AG09309 (cell line): Measurements from ENCODE around the gene SLC9B2.
A peak's percentile ranks its signal among the peaks of the same experiment; 100 is the strongest.

Source experiments
- DNase-seq: peaks from one replicate; pipeline ENCODE4 v3.0.0-alpha.2; 2010; ENCODE audit warnings: low read depth
- H3K4me3 ChIP-seq: 2 replicates; pipeline ENCODE4 v1.5.1; 2011; ENCODE audit warnings: mild to moderate bottlenecking, low read depth, low read length, moderate library complexity; ENCODE audit not compliant: control insufficient read depth
- TF ChIP-seq, protein P1 (sequence below): IDR thresholded peaks from 2 replicates; pipeline ENCODE4 v1.5.1; 2011; ENCODE audit warnings: mild to moderate bottlenecking, low read depth, low read length, inconsistent platforms; ENCODE audit not compliant: insufficient read depth, control insufficient read depth; ENCODE audit errors: missing control alignments

SLC9B2 gene

DNA sequence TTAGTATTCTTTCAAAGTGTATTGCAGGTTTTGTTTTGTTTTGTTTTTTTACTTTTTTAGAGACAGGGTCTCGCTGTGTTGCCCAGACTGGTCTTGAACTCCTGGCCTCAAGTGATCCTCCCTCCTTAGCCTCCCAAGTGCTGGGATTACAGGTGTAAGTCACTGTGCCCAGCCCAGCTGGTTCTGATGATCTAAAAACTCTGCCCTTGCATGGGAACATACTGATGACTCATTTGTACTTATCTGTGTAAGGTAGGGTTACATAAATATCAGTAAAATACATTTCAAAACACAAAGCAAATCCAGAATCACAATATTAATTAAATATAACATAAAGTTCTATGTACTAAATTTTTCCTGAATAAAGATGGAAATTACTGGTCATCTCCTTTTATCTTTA lies 49.7 kb downstream of the SLC9B2 start:
- TF ChIP-seq, protein P1, sequence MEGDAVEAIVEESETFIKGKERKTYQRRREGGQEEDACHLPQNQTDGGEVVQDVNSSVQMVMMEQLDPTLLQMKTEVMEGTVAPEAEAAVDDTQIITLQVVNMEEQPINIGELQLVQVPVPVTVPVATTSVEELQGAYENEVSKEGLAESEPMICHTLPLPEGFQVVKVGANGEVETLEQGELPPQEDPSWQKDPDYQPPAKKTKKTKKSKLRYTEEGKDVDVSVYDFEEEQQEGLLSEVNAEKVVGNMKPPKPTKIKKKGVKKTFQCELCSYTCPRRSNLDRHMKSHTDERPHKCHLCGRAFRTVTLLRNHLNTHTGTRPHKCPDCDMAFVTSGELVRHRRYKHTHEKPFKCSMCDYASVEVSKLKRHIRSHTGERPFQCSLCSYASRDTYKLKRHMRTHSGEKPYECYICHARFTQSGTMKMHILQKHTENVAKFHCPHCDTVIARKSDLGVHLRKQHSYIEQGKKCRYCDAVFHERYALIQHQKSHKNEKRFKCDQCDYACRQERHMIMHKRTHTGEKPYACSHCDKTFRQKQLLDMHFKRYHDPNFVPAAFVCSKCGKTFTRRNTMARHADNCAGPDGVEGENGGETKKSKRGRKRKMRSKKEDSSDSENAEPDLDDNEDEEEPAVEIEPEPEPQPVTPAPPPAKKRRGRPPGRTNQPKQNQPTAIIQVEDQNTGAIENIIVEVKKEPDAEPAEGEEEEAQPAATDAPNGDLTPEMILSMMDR, result no peak
- H3K4me3 ChIP-seq, result no peak overlapping the region
- DNase-seq, result no peak

DNA sequence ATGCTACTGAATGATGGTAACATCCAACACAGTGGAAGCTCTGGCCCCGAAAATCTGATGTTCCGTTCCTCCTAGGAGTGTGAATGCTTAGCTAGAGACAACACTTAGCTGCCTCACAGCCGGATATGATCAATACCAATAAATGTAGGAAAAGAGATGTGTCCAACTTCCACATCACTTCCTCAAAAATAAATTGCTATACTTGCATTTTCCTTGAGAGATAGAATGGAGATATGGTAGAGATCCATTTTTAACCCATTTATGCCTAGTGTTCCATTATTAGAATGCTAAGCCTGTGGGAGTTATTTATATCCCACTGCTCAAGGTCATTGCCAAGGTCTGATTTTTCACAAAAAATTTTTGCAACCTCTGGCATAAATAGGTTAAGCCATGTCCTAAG lies 51.6 kb downstream of the SLC9B2 start:
- TF ChIP-seq, protein P1, result no peak
- H3K4me3 ChIP-seq, result no peak overlapping the region
- DNase-seq, result no peak

DNA sequence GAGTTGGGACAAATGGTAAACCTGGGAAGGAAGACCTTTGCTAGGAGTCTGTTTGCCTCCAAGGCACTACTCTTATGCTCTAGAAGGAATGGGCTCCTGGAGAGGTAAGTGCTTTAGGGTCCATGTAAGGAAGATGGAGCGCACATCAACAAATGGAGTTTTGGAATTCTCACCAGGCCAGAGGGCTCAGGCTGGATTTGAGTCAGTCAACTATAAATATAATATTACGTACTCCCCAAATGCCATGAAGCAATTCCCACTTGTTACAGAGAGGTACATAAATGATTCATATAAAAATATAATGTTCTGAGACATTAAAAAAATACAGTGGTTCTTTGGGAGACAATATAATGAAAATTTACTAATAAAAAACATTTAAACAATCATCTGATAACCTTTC lies 55.4 kb downstream of the SLC9B2 start:
- DNase-seq, result no peak
- H3K4me3 ChIP-seq, result no peak overlapping the region
- TF ChIP-seq, protein P1, result no peak

DNA sequence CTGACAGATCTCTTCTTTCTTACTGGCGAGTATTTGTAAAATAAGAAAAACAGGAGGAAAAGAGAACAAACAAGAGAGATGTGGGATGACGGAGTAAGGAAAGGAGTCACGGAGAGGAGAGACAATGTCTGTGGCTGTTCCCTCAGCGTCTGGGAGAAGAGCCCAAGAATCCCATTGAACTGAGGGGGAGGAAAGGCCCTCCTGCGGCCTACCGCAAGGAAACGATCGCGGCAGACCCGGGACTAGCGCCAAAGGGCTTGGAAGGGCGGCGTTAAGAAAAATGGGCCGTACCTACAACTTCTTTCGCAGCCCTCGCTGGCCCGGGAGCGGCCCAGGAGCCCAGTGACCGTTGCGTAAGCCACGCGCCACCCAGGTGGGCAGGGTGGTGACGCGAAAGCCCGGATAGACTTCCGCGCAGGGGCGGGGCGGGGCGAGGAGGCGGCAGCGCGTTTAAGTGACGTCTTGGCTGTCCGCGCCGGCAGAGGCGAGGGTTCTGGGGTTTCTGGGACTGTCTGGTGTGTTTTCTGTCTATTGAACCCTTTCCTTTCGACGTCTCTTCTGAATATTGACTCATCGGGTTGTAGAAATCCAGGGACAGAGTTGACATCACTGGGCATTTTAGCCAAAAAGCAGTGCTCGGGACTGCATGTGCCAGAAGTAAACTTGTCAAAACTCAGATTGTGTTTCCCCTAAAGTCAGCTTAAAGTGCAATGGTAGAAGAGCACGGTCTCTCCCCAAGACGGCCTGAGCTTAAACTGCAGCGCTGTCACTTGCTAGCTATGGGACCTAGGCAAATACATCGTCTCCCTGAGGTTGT lies 57.0 kb downstream of the SLC9B2 start, which contains the start of gene SLC9B1:
SLC9B1 (minus strand) TSS at position 398 of the 817 bp plus-strand sequence. CDS start 27,994 bp downstream, outside the sequence.
- H3K4me3 ChIP-seq, result peak within 1 kb of the TSS; percentile 49
- peak; percentile 91 for DNase-seq
- TF ChIP-seq, protein P1, result no peak

DNA sequence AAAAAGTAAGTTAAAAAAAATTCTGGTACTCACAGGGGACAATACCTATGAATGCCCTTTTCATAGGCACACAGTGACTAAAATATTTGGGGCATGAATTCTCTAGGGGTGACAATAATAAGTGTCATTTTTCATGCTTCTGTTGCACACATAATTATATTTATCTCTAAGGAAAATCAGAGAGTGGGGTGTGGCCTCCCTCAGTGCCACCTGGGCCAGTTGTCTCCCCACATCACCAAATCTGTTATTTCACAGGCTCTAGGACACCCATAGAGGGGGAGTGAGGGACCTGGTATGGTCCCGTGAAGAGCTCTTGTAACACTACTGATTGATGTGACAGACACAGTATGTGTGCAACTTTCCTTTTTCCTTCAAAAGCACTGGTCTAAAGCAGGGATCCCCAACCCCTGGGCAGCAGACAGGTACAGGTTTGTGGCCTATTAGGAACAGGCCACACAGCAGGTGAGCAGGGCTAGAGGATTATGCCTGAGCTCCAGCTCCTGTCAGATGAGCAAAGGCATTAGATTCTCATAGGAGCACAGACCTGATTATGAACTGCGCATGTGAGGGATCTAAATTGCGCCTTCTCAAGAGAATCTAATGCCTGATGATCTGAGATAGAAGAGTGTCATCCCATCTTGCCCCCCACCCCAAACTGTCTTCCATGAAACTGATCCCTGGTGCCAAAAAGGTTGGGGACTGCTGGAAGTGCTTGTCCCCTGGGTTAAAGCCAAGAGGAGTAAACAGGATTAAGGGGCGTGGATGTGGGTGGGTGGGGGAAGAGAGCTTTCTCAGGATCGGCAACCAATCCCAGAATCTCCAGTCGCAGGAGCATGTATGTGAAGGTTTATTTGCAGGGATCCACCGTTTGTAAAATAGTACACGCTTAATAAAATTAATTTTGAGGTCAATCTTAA lies 57.9 kb downstream of the SLC9B2 start:
- H3K4me3 ChIP-seq, result peak overlapping the region; percentile 49
- DNase-seq, result no peak
- TF ChIP-seq, protein P1, result no peak

DNA sequence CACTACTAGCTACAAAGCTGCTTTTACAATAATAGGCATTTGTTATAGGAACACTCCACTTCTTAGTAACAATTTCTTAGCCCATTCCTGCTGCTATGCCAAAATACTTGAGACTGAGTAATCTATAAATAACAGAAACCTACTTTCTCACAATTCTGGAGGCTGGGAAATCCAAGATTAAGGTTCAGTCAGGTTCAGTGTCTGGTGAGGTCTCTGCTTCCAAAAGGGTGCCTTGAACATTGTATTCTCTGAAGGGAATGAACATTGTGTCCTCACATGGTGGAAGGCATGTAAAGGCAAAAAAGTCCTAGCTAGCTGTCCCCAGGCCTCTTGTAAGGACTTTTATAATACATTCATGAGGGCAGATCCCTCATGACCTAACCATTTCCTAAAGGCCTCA lies 64.0 kb downstream of the SLC9B2 start:
- TF ChIP-seq, protein P1, result no peak
- DNase-seq, result no peak
- H3K4me3 ChIP-seq, result no peak overlapping the region
